HFFc6 (cell line): ENCODE results near the gene CORO7. TPM values are rescaled to one million over a fixed set of nuclear protein-coding genes. Genes with fewer than 3 reads are reported as not detected.

ENCODE experiments used
- DNase-seq: peaks from one replicate; pipeline ENCODE4 v3.0.0-alpha.2; 2018
- H3K27ac Mint-ChIP-seq: 2 replicates; pipeline ENCODE4 v1.8.0; 2020; ENCODE audit warnings: mild to moderate bottlenecking, mixed read lengths
- H3K27me3 Mint-ChIP-seq: 2 replicates; pipeline ENCODE4 v1.8.0; 2021; ENCODE audit warnings: mild to moderate bottlenecking, moderate library complexity, mixed read lengths; ENCODE audit not compliant: insufficient read depth
- H3K36me3 Mint-ChIP-seq: 2 replicates; pipeline ENCODE4 v1.8.0; 2021; ENCODE audit warnings: low read depth, mixed read lengths
- H3K4me1 Mint-ChIP-seq: 2 replicates; pipeline ENCODE4 v1.8.0; 2020; ENCODE audit warnings: low read depth, mixed read lengths
- H3K4me3 Mint-ChIP-seq: 2 replicates; pipeline ENCODE4 v1.8.0; 2020; ENCODE audit warnings: mild to moderate bottlenecking, moderate library complexity, mixed read lengths
- H3K9me3 Mint-ChIP-seq: 2 replicates; pipeline ENCODE4 v1.8.0; 2020; ENCODE audit warnings: mild to moderate bottlenecking, mixed read lengths
- total RNA-seq, 6 experiments: library from RNA; stranded (reverse); fragmentation: NEBNext Ultra II Directional; extraction: Animal tissue kit (Norgen Biotek cat#: 25700); gene quantifications; 2 replicates in 1 of 6; 3 replicates in 5 of 6; pipeline ENCODE4 v1.2.3, GENCODE V29; 2021
- TF ChIP-seq, protein P1 (sequence below): fragments of 200-600 bp; sonication (generic); IDR thresholded peaks from 2 replicates; pipeline ENCODE4 v1.5.0; 2021; ENCODE audit warnings: antibody characterized with exemption, mild to moderate bottlenecking

The CORO7 gene
- total RNA-seq, 6 experiments from 2014 or later = 12.1 to 20.9 (median 17.2) TPM

DNA sequence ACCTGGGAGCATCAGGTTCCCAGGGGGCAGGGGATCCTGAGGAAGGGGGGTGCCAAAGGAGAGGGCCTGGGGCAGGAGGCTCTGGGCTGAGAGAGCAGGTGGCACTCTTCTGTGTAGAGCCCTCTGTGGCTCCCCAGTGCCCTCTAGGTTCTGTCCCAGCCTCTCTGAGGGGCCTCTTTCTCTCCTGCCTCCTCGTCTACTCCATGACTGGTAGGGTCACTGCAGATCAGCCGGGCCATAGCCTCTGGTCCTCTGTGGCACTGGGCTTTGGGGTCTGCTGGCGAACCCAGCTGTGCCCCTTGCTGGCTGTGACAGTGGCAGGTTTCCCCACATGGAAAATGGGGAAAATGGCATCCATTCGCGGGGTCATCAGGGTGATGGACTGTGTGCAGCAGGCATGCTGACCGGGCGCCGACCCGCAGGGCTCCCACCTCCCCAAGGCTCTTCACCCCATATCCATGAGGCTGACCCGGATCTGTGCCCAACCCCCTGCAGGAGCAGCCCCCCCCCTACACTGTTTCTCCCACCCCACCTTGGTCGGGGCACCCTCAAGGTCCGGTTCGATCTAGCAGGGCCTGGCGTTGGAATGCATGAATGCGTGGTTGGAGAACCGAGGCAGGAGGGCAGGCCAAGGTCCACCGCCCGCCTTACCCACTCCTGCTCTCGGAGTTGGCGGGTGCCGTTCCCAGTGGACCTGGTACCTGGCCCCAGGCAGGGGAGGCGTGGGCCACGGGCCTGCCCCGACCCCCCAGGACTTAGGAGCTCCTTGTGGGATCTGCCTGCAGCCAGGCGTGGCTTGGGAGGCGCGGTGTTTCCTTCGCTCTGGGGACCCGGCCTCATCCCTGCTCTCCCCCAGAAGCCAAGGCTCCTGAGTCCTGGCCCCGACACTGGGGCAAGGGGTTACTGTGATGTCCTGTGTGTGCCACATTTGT lies 94.0 kb downstream of the CORO7 start:
- no peaks in the 10 kb centered on the region for H3K9me3 Mint-ChIP-seq
- H3K4me1 Mint-ChIP-seq = peaks cover 32% of the 10 kb centered on the region
- no peak for DNase-seq

DNA sequence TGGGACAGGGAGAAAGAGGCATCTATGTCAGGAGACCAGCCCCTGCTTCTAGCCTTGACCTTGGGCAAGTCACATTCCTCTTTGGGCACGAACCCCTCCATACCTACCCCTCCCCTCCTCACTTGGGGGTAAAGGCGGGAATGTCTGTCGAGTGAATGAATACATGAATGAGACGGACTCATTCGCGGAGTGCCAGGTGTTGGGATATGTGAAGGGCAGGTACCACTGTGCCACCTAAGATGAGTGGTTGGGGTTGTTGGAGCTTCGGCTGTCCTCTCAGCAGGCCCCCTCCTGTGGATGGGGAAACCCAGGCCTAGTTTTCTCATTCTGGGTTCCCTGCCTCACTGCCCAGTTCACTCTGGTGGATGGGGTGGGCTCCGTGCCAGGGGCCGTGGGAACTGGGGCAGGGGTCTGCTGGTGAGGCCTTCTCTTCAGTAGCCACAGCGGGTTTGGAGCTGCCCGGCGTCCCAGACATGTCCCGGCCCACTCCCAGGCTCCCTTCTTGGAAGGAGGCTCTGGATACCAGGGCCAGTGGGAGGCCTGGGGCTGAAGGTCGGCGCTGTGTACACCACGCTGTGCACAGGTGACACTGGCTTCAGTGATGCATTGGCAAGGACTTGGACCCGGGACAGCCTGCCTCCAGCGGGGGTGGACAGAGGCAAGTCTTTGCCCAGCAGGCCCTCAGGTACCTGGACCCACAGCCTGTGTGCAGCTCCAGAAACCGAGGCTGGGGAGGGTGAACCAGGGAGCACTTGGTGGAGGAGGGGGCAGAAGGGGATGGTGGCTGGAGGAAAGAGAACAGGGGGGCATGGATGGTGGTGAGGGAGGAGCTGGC lies 94.9 kb downstream of the CORO7 start:
- H3K4me3 Mint-ChIP-seq = no peak overlapping the region
- H3K36me3 Mint-ChIP-seq = no peaks in the 10 kb centered on the region
- H3K27me3 Mint-ChIP-seq = no peaks in the 10 kb centered on the region; the same call in 1 of the 2 replicates
- peaks cover 32% of the 10 kb centered on the region for H3K4me1 Mint-ChIP-seq
- no peaks in the 10 kb centered on the region for H3K9me3 Mint-ChIP-seq
- TF ChIP-seq, protein P1, sequence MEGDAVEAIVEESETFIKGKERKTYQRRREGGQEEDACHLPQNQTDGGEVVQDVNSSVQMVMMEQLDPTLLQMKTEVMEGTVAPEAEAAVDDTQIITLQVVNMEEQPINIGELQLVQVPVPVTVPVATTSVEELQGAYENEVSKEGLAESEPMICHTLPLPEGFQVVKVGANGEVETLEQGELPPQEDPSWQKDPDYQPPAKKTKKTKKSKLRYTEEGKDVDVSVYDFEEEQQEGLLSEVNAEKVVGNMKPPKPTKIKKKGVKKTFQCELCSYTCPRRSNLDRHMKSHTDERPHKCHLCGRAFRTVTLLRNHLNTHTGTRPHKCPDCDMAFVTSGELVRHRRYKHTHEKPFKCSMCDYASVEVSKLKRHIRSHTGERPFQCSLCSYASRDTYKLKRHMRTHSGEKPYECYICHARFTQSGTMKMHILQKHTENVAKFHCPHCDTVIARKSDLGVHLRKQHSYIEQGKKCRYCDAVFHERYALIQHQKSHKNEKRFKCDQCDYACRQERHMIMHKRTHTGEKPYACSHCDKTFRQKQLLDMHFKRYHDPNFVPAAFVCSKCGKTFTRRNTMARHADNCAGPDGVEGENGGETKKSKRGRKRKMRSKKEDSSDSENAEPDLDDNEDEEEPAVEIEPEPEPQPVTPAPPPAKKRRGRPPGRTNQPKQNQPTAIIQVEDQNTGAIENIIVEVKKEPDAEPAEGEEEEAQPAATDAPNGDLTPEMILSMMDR = no peak
- no peak overlapping the region for H3K27ac Mint-ChIP-seq
- no peak for DNase-seq

More for the DNA sequence above, 94.0 kb downstream of the CORO7 start:
- Mint-ChIP-seq H3K36me3 (no peaks in the 10 kb centered on the region), H3K27ac (no peak overlapping the region; the same call in 1 of the 2 replicates), H3K4me3 (no peak overlapping the region), H3K27me3 (no peaks in the 10 kb centered on the region; the same call in 1 of the 2 replicates)
- TF ChIP-seq, protein P1 = no peak

DNA sequence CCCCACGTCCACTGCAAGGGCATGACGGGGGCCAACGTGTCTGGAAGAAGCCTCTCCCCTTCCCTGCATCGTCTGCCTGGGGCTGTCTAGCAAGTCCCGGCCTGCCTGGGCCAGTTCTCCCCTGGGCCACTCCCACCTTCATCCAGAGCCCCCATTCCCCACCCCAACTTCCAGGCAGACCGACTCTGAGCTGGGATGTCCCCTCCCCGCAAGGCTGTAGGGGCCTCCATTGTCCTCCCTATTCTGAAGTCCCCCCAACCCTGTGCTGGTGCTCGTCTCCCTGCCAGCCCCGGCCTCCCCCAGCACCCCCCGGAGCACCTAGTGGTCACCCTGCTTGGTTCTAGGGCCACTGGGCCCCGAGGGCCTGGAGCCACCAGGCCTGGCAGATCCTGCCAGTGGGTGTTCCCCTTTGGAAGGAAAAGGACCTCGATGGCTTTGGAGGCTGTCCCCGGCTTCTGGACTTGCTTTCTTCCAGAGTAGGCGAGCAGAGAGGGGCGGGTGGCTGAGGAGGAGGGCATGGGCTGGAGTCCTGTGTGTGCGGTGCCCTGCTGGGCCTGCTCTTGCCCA lies 95.7 kb downstream of the CORO7 start:
- no peak overlapping the region for H3K4me3 Mint-ChIP-seq
- no peaks in the 10 kb centered on the region; the same call in 1 of the 2 replicates for H3K27me3 Mint-ChIP-seq
- no peak for DNase-seq
- H3K36me3 Mint-ChIP-seq = no peaks in the 10 kb centered on the region
- H3K4me1 Mint-ChIP-seq = peaks cover 28% of the 10 kb centered on the region
- no peak overlapping the region for H3K27ac Mint-ChIP-seq
- H3K9me3 Mint-ChIP-seq = no peaks in the 10 kb centered on the region
- TF ChIP-seq, protein P1 = no peak

DNA sequence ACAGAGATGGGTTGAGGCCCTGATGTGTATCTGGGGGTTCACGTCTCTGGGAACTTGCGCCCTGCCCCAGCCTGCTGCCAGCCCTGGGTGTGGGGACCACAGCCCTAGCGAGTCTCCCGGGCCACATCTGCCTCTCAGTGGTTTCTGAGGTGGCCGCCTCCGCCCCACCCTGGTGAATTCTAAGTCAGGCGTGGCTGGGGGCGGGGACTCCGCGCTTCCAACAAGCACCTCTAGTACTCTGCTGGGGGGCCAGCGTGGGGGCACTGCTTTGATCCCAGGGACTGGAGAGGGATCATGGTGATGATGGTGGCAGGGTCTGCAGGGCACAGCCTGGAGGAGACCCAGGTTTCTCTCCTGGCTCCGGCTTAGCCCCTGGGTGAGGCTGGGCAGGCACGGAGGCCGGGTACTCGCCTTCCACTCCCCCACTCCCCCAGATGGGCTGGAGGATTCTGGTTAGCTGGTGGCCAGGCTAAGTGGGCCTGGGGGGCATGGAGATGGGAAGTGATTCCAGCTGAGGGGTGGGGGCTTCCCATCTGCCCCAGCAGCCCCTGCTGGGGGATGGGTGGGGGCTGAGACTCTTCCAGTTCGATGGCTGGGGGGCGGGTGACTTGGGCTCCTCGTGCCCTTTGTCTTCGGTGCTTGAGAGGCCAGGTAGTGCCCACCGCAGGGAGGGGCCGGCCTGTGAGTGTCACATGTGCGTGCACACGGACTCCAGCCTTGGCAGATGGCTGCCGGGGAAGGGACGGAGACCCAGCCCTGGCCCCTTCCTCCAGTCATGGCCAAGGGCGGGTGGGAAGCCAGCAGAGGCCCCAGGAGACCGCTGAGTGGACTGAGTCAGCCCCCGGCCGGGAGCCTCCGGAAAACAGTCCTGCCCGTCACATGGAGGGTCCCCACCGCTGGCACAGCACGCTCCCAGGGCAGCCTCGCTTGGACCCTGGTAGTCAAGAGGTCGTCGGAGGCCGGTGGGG lies 96.7 kb downstream of the CORO7 start:
- TF ChIP-seq, protein P1 = no peak
- H3K4me1 Mint-ChIP-seq = peaks cover 31% of the 10 kb centered on the region
- H3K27me3 Mint-ChIP-seq = no peaks in the 10 kb centered on the region; the same call in 1 of the 2 replicates
- H3K4me3 Mint-ChIP-seq = peak overlapping the region; percentile 53
- no peaks in the 10 kb centered on the region for H3K9me3 Mint-ChIP-seq
- no peak overlapping the region; the same call in none of the 2 replicates for H3K27ac Mint-ChIP-seq
- no peaks in the 10 kb centered on the region for H3K36me3 Mint-ChIP-seq
- DNase-seq = no peak
